Keratinocyte (primary cell): ENCODE results near the gene SLC8A3. TPM values are rescaled to one million over a fixed set of nuclear protein-coding genes. Genes with fewer than 3 reads are reported as not detected.

Source experiments
- DNase-seq: peaks from one replicate; pipeline ENCODE4 v3.0.0-alpha.2; 2011; ENCODE audit warnings: low read depth, missing footprints, low spot score
- FAIRE-seq: peaks from 2 replicates; lab custom pipeline; 2011; peaks lifted over from hg19 to GRCh38; lab: Jason Lieb, UNC
- H2AFZ ChIP-seq: 2 replicates; pipeline ENCODE4 v1.6.0; 2012; ENCODE audit warnings: low read length, control low read depth, inconsistent platforms; ENCODE audit not compliant: control insufficient read depth
- H3K27ac ChIP-seq: 2 replicates; pipeline ENCODE4 v1.5.1; 2011; ENCODE audit warnings: low read length; ENCODE audit not compliant: control insufficient read depth, insufficient read depth
- H3K27me3 ChIP-seq: 3 replicates; pipeline ENCODE4 v1.6.0; 2011; ENCODE audit warnings: low read length; ENCODE audit not compliant: control insufficient read depth, insufficient read depth; ENCODE audit errors: extremely low read depth
- H3K36me3 ChIP-seq, 2 experiments: 2 replicates in 1 of 2; 3 replicates in 1 of 2; pipeline ENCODE4 v1.5.1; 2011; ENCODE audit warnings: low read length in 2 of 2, mild to moderate bottlenecking in 1 of 2; ENCODE audit not compliant: control insufficient read depth in 2 of 2, insufficient read depth in 2 of 2; ENCODE audit errors: extremely low read depth in 1 of 2
- H3K4me1 ChIP-seq: 3 replicates; pipeline ENCODE4 v1.5.1; 2011; ENCODE audit warnings: low read length; ENCODE audit not compliant: control insufficient read depth, insufficient read depth; ENCODE audit errors: extremely low read depth
- H3K4me2 ChIP-seq: 3 replicates; pipeline ENCODE4 v1.6.0; 2011; ENCODE audit warnings: low read depth, low read length; ENCODE audit not compliant: control insufficient read depth, insufficient read depth; ENCODE audit errors: extremely low read depth
- H3K4me3 ChIP-seq, 3 experiments: fragments of 200-600 bp in 1 of 3; sonication (generic) in 1 of 3; 2 replicates in 2 of 3; 3 replicates in 1 of 3; pipeline ENCODE4 v1.5.1; 2011 to 2016; ENCODE audit warnings: low read length in 3 of 3, mild to moderate bottlenecking in 3 of 3, control low read depth in 2 of 3, inconsistent platforms in 1 of 3, low read depth in 1 of 3, mixed read lengths in 1 of 3, mixed run types in 1 of 3, moderate library complexity in 1 of 3; ENCODE audit not compliant: control insufficient read depth in 2 of 3, insufficient read depth in 2 of 3; ENCODE audit errors: extremely low read depth in 1 of 3
- H3K79me2 ChIP-seq: 2 replicates; pipeline ENCODE4 v1.6.0; 2012; ENCODE audit warnings: low read length; ENCODE audit not compliant: control insufficient read depth, insufficient read depth
- H3K9ac ChIP-seq: 3 replicates; pipeline ENCODE4 v1.6.0; 2011; ENCODE audit warnings: low read length; ENCODE audit not compliant: control insufficient read depth, insufficient read depth; ENCODE audit errors: extremely low read depth
- H3K9me1 ChIP-seq: 3 replicates; pipeline ENCODE4 v1.6.0; 2011; ENCODE audit warnings: low read length; ENCODE audit not compliant: control insufficient read depth, insufficient read depth; ENCODE audit errors: extremely low read depth
- H3K9me3 ChIP-seq: 2 replicates; pipeline ENCODE4 v1.5.1; 2012; ENCODE audit warnings: low read depth, low read length; ENCODE audit not compliant: control insufficient read depth
- H4K20me1 ChIP-seq: 3 replicates; pipeline ENCODE4 v1.6.0; 2011; ENCODE audit warnings: low read length; ENCODE audit not compliant: control insufficient read depth, insufficient read depth; ENCODE audit errors: extremely low read depth
- EZH2 ChIP-seq: IDR thresholded peaks from one replicate; pipeline ENCODE4 v1.6.1; 2012; ENCODE audit warnings: inconsistent platforms, mild to moderate bottlenecking, low read length, moderate library complexity
- dilution Hi-C: fragments of 300-500 bp; cut with MboI; formaldehyde crosslinking; loops from one replicate; pipeline ENCODE4 v1.7.0; 2020; ENCODE audit warnings: low sequenced_read_pairs; ENCODE audit not compliant: extremely low pct_ligation_motif_present
- polyA plus RNA-seq, 5 experiments: library from polyadenylated mRNA; depleted of rRNA in 3 of 5; stranded (reverse) in 3 of 5; stranded (forward) in 1 of 5; unstranded in 1 of 5; fragments of >200 nt; gene quantifications; 1 replicate in 1 of 5; 2 replicates in 3 of 5; 3 replicates in 1 of 5; pipeline versions ENCODE4 v1.2.1 to v1.2.3, GENCODE V29; 2011 to 2012; ENCODE audit warnings: missing spikeins in 2 of 5, low read depth in 1 of 5, low replicate concordance in 1 of 5
- TF ChIP-seq, protein P1 (sequence below), 3 experiments: IDR thresholded peaks in 1 of 3; conservative IDR thresholded peaks in 1 of 3; optimal IDR thresholded peaks in 1 of 3; 2 replicates in 2 of 3; 3 replicates in 1 of 3; pipeline versions ENCODE3 to v1.5.1; 2011; ENCODE audit warnings: low read length in 3 of 3, mild to moderate bottlenecking in 3 of 3, moderate library complexity in 2 of 3, control low read depth in 1 of 3, inconsistent platforms in 1 of 3; ENCODE audit not compliant: insufficient read depth in 2 of 3; ENCODE audit errors: extremely low read depth in 1 of 3

Gene SLC8A3
- polyA plus RNA-seq, 1 donor (not counting 4 experiments of a cell fraction or from before 2014, with no cell fraction given), result not detected

DNA sequence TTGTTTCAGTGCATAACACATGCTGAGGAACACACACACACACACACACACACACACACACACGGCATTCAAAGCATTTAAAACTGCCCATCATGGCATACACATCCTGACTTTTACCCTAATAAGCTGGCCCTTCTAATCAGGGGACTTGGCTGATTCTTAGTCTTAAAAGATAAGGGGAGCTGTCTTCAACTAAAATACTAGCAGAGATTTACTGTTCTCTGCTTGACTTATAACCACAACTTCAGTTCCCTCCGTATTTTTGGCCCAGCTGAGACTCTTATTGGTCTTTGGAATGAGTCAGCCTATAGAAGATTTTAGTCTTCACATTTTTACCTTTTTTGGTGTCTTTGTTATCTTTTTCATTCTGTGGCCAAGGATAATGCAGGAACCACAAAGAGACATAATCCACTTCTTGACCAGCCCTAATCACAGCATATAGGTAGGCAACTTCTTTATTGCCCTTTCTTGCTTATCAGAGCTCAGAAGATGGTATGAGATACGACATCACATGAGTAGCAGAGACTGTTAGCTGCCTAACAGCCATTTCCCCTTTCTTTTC, 25.1 kb upstream of the SLC8A3 start:
- Histone ChIP-seq H4K20me1 (no peaks in the 10 kb centered on the region), H2AFZ (no peak overlapping the region), H3K36me3 (no peaks in the 10 kb centered on the region), H3K27ac (no peak overlapping the region), H3K4me2 (no peak overlapping the region), H3K79me2 (no peaks in the 10 kb centered on the region), H3K4me3 (no peak overlapping the region), H3K4me1 (no peaks in the 10 kb centered on the region), H3K9me3 (no peaks in the 10 kb centered on the region), H3K27me3 (no peaks in the 10 kb centered on the region), H3K9me1 (no peaks in the 10 kb centered on the region), H3K9ac (no peak overlapping the region)
- FAIRE-seq (no peak), DNase-seq (no peak)
- dilution Hi-C loops, result no loop called here
- TF ChIP-seq EZH2, result no peak
- TF ChIP-seq, protein P1, sequence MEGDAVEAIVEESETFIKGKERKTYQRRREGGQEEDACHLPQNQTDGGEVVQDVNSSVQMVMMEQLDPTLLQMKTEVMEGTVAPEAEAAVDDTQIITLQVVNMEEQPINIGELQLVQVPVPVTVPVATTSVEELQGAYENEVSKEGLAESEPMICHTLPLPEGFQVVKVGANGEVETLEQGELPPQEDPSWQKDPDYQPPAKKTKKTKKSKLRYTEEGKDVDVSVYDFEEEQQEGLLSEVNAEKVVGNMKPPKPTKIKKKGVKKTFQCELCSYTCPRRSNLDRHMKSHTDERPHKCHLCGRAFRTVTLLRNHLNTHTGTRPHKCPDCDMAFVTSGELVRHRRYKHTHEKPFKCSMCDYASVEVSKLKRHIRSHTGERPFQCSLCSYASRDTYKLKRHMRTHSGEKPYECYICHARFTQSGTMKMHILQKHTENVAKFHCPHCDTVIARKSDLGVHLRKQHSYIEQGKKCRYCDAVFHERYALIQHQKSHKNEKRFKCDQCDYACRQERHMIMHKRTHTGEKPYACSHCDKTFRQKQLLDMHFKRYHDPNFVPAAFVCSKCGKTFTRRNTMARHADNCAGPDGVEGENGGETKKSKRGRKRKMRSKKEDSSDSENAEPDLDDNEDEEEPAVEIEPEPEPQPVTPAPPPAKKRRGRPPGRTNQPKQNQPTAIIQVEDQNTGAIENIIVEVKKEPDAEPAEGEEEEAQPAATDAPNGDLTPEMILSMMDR (optimal IDR thresholded peaks at IDR 0.05 in 1 of 3, IDR thresholded peaks at IDR 0.05 in 1 of 3, conservative IDR thresholded peaks at IDR 0.05 in 1 of 3; ENCODE audit: extremely low read depth in 1 of 3, insufficient read depth in 2 of 3, low read length in 3 of 3), result no peak

DNA sequence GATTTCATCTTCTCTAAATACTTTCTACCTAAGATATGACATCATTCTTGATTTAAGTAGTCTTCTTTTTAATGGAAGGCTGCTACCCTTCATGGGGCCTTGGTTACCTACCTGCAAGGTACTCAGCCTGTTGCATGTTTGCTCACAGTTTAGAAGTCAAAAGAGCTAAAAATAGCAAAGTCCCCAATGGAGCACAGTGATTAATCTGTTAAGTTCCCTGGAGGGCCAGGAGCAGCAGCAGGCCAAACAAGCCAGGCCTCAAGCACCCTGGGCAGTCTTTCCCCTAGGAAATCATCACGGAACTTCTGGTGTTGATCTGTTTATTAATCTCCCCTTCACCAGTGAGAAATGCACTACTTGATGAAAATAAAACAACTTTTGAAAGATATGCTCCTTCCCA, 24.0 kb upstream of the SLC8A3 start:
- FAIRE-seq, result no peak

More for the DNA sequence above, 24.0 kb upstream of the SLC8A3 start:
- no peaks in the 10 kb centered on the region for H4K20me1 ChIP-seq
- no peak overlapping the region for H3K9ac ChIP-seq
- H3K27ac ChIP-seq, result no peak overlapping the region
- H3K79me2 ChIP-seq, result no peaks in the 10 kb centered on the region
- H3K9me3 ChIP-seq, result no peaks in the 10 kb centered on the region
- no peaks in the 10 kb centered on the region for H3K9me1 ChIP-seq
- H3K4me3 ChIP-seq, result no peak overlapping the region
- no peaks in the 10 kb centered on the region for H3K4me1 ChIP-seq
- no peak overlapping the region for H3K4me2 ChIP-seq
- H2AFZ ChIP-seq, result no peak overlapping the region
- dilution Hi-C loops, result no loop called here
- no peaks in the 10 kb centered on the region for H3K36me3 ChIP-seq
- H3K27me3 ChIP-seq, result no peaks in the 10 kb centered on the region
- TF ChIP-seq EZH2, result no peak
- TF ChIP-seq, protein P1 (optimal IDR thresholded peaks at IDR 0.05 in 1 of 3, IDR thresholded peaks at IDR 0.05 in 1 of 3, conservative IDR thresholded peaks at IDR 0.05 in 1 of 3; ENCODE audit: extremely low read depth in 1 of 3, insufficient read depth in 2 of 3, low read length in 3 of 3), result no peak
- no peak for DNase-seq
